ENCODE data around the gene GJB5. TPM values are rescaled to one million over a fixed set of nuclear protein-coding genes. Genes with fewer than 3 reads are reported as not detected.

Gene GJB5
- total RNA-seq, 1 experiment from 2014 or later: not detected

GRCh38 chr1:34774957-34775356 lies 20.1 kb downstream of the GJB5 start:
- no peak for TF ChIP-seq CTCF (IDR thresholded peaks at IDR 0.05; ENCODE audit: insufficient read depth in 1 of 2, low read depth in 1 of 2, low read length in 1 of 2, severe bottlenecking in 1 of 2, unreplicated experiment in 1 of 2)
- no peak overlapping the region for H3K4me3 ChIP-seq (ENCODE audit: low read depth, low read length)
- H3K27me3 ChIP-seq (replicated peaks; ENCODE audit: control insufficient read depth, insufficient read depth, low read length): no peaks in the 10 kb centered on the region
- no peaks in the 10 kb centered on the region for H3K9me3 Mint-ChIP-seq (ENCODE audit: unreplicated experiment)
- H3K4me3 Mint-ChIP-seq (ENCODE audit: unreplicated experiment): no peak overlapping the region
- H3K4me1 ChIP-seq: no peaks in the 10 kb centered on the region
- no peak overlapping the region for H3K27ac Mint-ChIP-seq (ENCODE audit: unreplicated experiment)
- BruUV-seq (replicated peaks): no TSS peak
- no peak for DNase-seq
- ChIA-PET CTCF (no interaction called here), POLR2A (no interaction called here)
- intact Hi-C loops (cut with micrococcal nuclease; ENCODE audit: unreplicated experiment): no loop called here
- peaks cover 3% of the 10 kb centered on the region for H3K27me3 Mint-ChIP-seq (ENCODE audit: insufficient read depth, unreplicated experiment)
- no peaks in the 10 kb centered on the region for H3K9me3 ChIP-seq
- no peaks in the 10 kb centered on the region for H3K36me3 ChIP-seq (ENCODE audit: control insufficient read depth, insufficient read depth, low read length)
- no peaks in the 10 kb centered on the region for H3K36me3 Mint-ChIP-seq (ENCODE audit: insufficient read depth, unreplicated experiment)
- H3K4me1 Mint-ChIP-seq (ENCODE audit: low read depth, unreplicated experiment): no peaks in the 10 kb centered on the region

GRCh38 chr1:34776911-34777310 lies 22.1 kb downstream of the GJB5 start:
- no peaks in the 10 kb centered on the region for H3K4me1 Mint-ChIP-seq (ENCODE audit: low read depth, unreplicated experiment)
- H3K27ac Mint-ChIP-seq (ENCODE audit: unreplicated experiment): no peak overlapping the region
- H3K4me1 ChIP-seq: peaks cover 3% of the 10 kb centered on the region; the same call in 1 of the 2 replicates
- no peak for DNase-seq
- H3K9me3 Mint-ChIP-seq (ENCODE audit: unreplicated experiment): no peaks in the 10 kb centered on the region
- H3K27me3 ChIP-seq (replicated peaks; ENCODE audit: control insufficient read depth, insufficient read depth, low read length): no peaks in the 10 kb centered on the region
- no peaks in the 10 kb centered on the region for H3K36me3 Mint-ChIP-seq (ENCODE audit: insufficient read depth, unreplicated experiment)
- no TSS peak for BruUV-seq (replicated peaks)
- intact Hi-C loops (cut with micrococcal nuclease; ENCODE audit: unreplicated experiment): no loop called here
- POLR2A ChIA-PET: no interaction called here
- H3K9me3 ChIP-seq: no peaks in the 10 kb centered on the region
- CTCF ChIA-PET: no interaction called here
- no peaks in the 10 kb centered on the region for H3K36me3 ChIP-seq (ENCODE audit: control insufficient read depth, insufficient read depth, low read length)
- H3K27me3 Mint-ChIP-seq (ENCODE audit: insufficient read depth, unreplicated experiment): peaks cover 3% of the 10 kb centered on the region
- TF ChIP-seq CTCF (IDR thresholded peaks at IDR 0.05; ENCODE audit: insufficient read depth in 1 of 2, low read depth in 1 of 2, low read length in 1 of 2, severe bottlenecking in 1 of 2, unreplicated experiment in 1 of 2): no peak
- H3K4me3 Mint-ChIP-seq (ENCODE audit: unreplicated experiment): no peak overlapping the region
- no peak overlapping the region for H3K4me3 ChIP-seq (ENCODE audit: low read depth, low read length)

GRCh38 chr1:34777519-34778321 lies 22.9 kb downstream of the GJB5 start:
- Mint-ChIP-seq H3K4me3 (ENCODE audit: unreplicated experiment) (no peak overlapping the region), H3K27ac (ENCODE audit: unreplicated experiment) (no peak overlapping the region), H3K27me3 (ENCODE audit: insufficient read depth, unreplicated experiment) (peaks cover 3% of the 10 kb centered on the region), H3K4me1 (ENCODE audit: low read depth, unreplicated experiment) (no peaks in the 10 kb centered on the region), H3K36me3 (ENCODE audit: insufficient read depth, unreplicated experiment) (no peaks in the 10 kb centered on the region), H3K9me3 (ENCODE audit: unreplicated experiment) (no peaks in the 10 kb centered on the region)
- no TSS peak for BruUV-seq (replicated peaks)
- no peak for DNase-seq
- Histone ChIP-seq H3K9me3 (no peaks in the 10 kb centered on the region), H3K4me1 (peaks cover 5% of the 10 kb centered on the region; the same call in 1 of the 2 replicates), H3K27me3 (replicated peaks; ENCODE audit: control insufficient read depth, insufficient read depth, low read length) (no peaks in the 10 kb centered on the region), H3K36me3 (ENCODE audit: control insufficient read depth, insufficient read depth, low read length) (no peaks in the 10 kb centered on the region), H3K4me3 (ENCODE audit: low read depth, low read length) (no peak overlapping the region)
- CTCF ChIA-PET: no interaction called here
- intact Hi-C loops (cut with micrococcal nuclease; ENCODE audit: unreplicated experiment): no loop called here
- POLR2A ChIA-PET: no interaction called here
- TF ChIP-seq CTCF (IDR thresholded peaks at IDR 0.05; ENCODE audit: insufficient read depth in 1 of 2, low read depth in 1 of 2, low read length in 1 of 2, severe bottlenecking in 1 of 2, unreplicated experiment in 1 of 2): no peak

All from Caco-2 (cell line).